ENCODE data around the gene RNF151.
A peak's percentile ranks its signal among the peaks of the same experiment; 100 is the strongest.

Gene RNF151

DNA sequence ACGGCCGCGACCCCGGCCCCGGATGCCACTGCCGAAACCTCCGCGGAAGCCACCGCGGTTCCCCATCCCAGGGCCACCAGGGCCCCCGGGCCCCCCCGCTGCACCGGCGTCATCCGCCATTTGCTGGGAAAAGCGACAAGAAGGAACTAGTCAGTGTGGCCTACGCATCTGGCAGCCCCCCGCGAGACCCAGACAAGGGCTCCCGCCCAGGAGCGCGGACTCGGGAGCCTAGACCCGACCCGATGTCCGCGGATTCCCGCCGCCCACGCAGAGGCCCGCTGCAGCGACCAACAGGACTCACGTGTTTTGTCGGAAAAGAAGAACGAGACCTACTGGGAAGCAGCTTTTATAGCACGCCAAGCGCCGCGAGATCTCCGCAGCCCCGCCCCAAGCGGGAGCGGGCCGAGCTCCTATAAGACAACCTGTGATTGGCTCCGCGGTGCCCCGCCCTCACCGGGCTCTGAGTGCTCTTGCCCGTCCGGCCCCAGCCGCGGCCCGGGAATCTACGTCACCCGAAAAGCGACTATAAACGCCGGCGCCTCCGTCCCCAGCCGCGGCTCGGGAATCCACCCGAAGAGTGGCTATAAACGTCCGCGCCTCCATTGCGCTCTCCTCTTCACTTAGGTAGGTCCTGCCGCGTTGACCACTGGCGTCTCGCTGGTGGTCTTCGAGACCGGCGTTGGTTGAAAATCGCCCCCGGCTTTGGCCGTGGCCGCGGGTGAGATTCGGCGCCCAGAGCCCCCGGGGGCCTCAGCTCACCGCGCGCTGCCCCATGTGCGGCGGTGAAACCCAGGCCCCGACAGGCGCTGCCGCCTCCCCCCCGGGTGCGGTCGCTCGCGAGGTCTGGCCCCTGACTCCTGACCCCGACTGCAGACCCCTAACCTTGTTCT lies 1.9 kb upstream of the RNF151 start, which contains the start of gene RPS2:
Gene RPS2, minus strand, starts transcription at position 321 of the 890 bp plus-strand sequence. Its CDS starts 201 bp downstream, at position 120.
- CTCF ChIA-PET = interaction anchor here (1.0 to 1.6 kb wide), 4 partner anchors 19 to 176 kb away, joined by 3 to 5 read pairs (median 4); partner anchors contain the start of gene GFER
- POLR2A ChIA-PET = interaction anchor here (0.5 to 2.5 kb wide), 36 partner anchors 9 to 1647 kb away, joined by 3 to 24 read pairs (median 4); partner anchors contain the start of genes ECI1, GFER, MAPK8IP3 and MLST8
- peak; percentile 100 for DNase-seq (ENCODE audit: extremely low spot score)
- TF ChIP-seq, protein P1, sequence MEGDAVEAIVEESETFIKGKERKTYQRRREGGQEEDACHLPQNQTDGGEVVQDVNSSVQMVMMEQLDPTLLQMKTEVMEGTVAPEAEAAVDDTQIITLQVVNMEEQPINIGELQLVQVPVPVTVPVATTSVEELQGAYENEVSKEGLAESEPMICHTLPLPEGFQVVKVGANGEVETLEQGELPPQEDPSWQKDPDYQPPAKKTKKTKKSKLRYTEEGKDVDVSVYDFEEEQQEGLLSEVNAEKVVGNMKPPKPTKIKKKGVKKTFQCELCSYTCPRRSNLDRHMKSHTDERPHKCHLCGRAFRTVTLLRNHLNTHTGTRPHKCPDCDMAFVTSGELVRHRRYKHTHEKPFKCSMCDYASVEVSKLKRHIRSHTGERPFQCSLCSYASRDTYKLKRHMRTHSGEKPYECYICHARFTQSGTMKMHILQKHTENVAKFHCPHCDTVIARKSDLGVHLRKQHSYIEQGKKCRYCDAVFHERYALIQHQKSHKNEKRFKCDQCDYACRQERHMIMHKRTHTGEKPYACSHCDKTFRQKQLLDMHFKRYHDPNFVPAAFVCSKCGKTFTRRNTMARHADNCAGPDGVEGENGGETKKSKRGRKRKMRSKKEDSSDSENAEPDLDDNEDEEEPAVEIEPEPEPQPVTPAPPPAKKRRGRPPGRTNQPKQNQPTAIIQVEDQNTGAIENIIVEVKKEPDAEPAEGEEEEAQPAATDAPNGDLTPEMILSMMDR (IDR thresholded peaks at IDR 0.05; ENCODE audit: control extremely low read depth, extremely low read depth, low read depth, missing control alignments) = no peak

GRCh38 chr16:1965396-1966001 lies 1.2 kb upstream of the RNF151 start:
- ChIA-PET POLR2A (interaction anchor here (0.5 to 2.5 kb wide), 28 partner anchors 8 to 1514 kb away, joined by 3 to 24 read pairs (median 6); partner anchors contain the start of genes ECI1, GFER, MAPK8IP3 and MSRB1), CTCF (interaction anchor here (0.9 to 1.6 kb wide), 5 partner anchors 17 to 175 kb away, joined by 3 to 5 read pairs (median 3); partner anchors contain the start of gene GFER)
- DNase-seq (ENCODE audit: extremely low spot score) = no peak
- TF ChIP-seq, protein P1 (IDR thresholded peaks at IDR 0.05; ENCODE audit: control extremely low read depth, extremely low read depth, low read depth, missing control alignments) = no peak

DNA sequence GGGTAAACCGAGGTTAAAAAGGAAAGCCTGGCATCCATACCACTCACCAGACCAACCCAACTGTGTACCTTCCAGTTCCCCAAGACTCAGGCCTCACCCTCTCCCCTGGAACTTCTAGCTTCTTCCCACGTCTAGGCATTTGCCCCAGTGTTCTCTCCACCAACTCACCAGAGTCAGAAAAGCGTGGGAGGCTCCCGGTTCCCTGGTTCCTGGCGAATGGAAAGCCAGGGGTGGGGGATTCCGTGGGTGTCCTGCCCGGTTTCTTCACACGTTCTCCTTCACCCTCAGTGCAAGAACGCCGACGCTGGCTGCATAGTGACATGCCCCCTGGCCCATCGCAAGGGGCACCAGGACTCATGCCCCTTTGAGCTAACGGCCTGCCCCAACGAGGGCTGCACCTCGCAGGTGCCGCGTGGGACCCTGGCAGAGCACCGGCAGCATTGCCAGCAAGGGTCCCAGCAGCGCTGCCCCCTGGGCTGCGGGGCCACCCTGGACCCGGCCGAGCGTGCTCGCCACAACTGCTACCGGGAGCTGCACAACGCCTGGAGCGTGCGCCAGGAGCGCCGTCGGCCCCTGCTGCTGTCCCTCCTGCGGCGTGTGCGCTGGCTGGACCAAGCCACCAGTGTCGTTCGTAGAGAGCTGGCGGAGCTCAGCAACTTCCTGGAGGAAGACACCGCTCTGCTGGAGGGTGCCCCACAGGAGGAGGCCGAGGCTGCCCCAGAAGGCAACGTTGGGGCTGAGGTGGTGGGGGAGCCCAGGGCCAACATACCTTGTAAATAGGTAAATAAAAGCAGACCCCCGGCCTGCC lies 1.7 kb downstream of the RNF151 start:
- TF ChIP-seq, protein P1 (IDR thresholded peaks at IDR 0.05; ENCODE audit: control extremely low read depth, extremely low read depth, low read depth, missing control alignments) = no peak
- CTCF ChIA-PET = interaction anchor here (1.5 kb wide), 1 partner anchor 35 kb away, joined by 7 read pairs; no protein-coding TSS in a partner anchor
- no peak for DNase-seq (ENCODE audit: extremely low spot score)
- POLR2A ChIA-PET = no interaction called here

DNA sequence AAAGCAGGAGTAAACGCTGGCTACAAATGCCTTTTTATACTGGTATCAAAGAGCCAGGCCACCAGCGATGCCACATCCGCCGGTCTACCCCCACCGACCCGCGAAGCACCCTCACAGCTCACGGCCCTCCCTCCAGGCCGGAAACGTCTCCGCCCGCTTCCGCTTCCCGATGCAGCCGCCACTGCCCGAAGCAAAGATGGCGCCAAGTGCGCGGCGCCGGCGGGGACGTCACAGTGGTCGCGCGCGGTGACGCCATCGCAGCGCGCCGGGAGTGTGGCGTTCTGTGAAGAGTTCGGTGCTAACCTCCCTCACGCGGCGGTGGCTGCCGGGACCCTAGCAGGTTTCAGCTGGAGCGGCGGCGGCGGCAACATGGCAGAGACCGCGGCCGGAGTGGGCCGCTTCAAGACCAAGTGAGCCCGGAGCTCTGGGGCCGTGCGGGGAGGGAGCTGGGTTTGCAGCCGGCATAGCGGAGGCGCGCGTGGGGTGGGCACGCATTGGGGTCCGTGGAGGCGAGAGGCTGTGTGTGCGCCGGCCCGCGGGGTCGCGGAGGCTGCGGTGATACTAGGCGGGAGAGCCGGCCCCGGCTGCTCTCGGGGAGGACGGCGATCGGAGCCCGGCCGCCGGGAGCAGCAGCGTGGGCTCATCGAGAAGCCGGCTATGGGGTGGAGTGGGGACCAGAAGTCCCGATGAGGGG lies 5.3 kb downstream of the RNF151 start, which contains the start of gene TBL3:
Gene TBL3, plus strand, starts transcription at position 258 of the 694 bp plus-strand sequence. Its CDS starts 112 bp downstream, at position 370.
- POLR2A ChIA-PET = interaction anchor here (1.0 to 1.3 kb wide), 3 partner anchors 9 to 184 kb away, joined by 3 to 5 read pairs (median 3); partner anchors contain the start of gene TRAF7
- TF ChIP-seq, protein P1 (IDR thresholded peaks at IDR 0.05; ENCODE audit: control extremely low read depth, extremely low read depth, low read depth, missing control alignments) = no peak
- peak; percentile 95 for DNase-seq (ENCODE audit: extremely low spot score)
- CTCF ChIA-PET = interaction anchor here (0.7 to 1.6 kb wide), 3 partner anchors 11 to 76 kb away, joined by 3 to 5 read pairs (median 5); partner anchors contain the start of genes NTHL1 and TSC2

DNA sequence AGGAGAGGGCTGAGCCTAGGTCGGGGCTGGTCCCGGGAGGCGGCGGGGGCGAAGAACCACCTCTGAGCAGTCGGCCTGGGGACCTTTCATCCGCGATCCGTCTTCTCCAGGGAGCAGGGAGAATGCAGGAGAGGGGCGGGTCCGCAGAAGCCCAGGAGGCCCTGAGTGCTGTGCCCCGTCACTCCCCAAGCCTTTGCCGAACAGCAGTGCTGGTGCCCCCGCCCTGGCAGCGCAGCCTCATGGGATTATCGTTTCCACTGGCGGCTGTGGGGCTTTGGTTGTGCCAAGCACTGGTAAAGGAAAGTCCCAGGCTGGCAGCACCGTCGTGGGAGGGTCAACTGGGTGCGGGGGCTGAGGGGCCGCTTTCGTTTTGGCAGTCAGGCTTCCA lies 5.8 kb downstream of the RNF151 start:
- POLR2A ChIA-PET = interaction anchor here (1.2 to 1.3 kb wide), 2 partner anchors 10 to 183 kb away, joined by 3 read pairs; partner anchors contain the start of gene TRAF7
- CTCF ChIA-PET = interaction anchor here (0.7 to 1.2 kb wide), 3 partner anchors 11 to 76 kb away, joined by 3 to 5 read pairs (median 3); partner anchors contain the start of genes NTHL1 and TSC2
- no peak for DNase-seq (ENCODE audit: extremely low spot score)
- TF ChIP-seq, protein P1 (IDR thresholded peaks at IDR 0.05; ENCODE audit: control extremely low read depth, extremely low read depth, low read depth, missing control alignments) = no peak
